ENCODE results near the gene CHTF18.
"Not testable (repeated sequence)": the region's sequence is repeated elsewhere in the genome, so short reads cannot be mapped to it uniquely, and the experiment has no call there.

The CHTF18 gene

GRCh38 chr16:760545-761343 is 27.7 kb upstream of the CHTF18 start, which contains the start of gene MSLN:
Gene MSLN, plus strand, starts transcription at chr16:760734. Its CDS starts 1,947 bp downstream, at chr16:762681.
- DNase-seq: no peak

GRCh38 chr16:761625-762513 is 26.6 kb upstream of the CHTF18 start:
- DNase-seq: no peak

GRCh38 chr16:762595-763268 is 25.7 kb upstream of the CHTF18 start:
- DNase-seq: no peak

- no peak for DNase-seq
Measured at GRCh38 chr16:763369-764183, 24.8 kb upstream of the CHTF18 start.

GRCh38 chr16:764184-764750 is 24.2 kb upstream of the CHTF18 start:
- no peak for DNase-seq

- no peak for DNase-seq
Measured at GRCh38 chr16:764848-765487, 23.5 kb upstream of the CHTF18 start.

GRCh38 chr16:765488-765865 is 22.9 kb upstream of the CHTF18 start:
- DNase-seq: no peak

GRCh38 chr16:766008-766819 is 22.2 kb upstream of the CHTF18 start:
- no peak for DNase-seq

- no peak for DNase-seq
Measured at GRCh38 chr16:766820-767640, 21.4 kb upstream of the CHTF18 start.

GRCh38 chr16:767743-768235 is 20.6 kb upstream of the CHTF18 start:
- no peak for DNase-seq

GRCh38 chr16:768428-768827 is 20.0 kb upstream of the CHTF18 start:
- no peak for DNase-seq

- no peak for DNase-seq
Measured at GRCh38 chr16:769184-769784, 19.1 kb upstream of the CHTF18 start.

- DNase-seq: no peak
Measured at GRCh38 chr16:769934-770333, 18.5 kb upstream of the CHTF18 start.

GRCh38 chr16:770411-770810 is 18.0 kb upstream of the CHTF18 start:
- no peak for DNase-seq

- DNase-seq: no peak
Measured at GRCh38 chr16:772959-773358, 15.5 kb upstream of the CHTF18 start.

- DNase-seq: no peak
Measured at GRCh38 chr16:774086-775001, 14.1 kb upstream of the CHTF18 start.

- no peak for DNase-seq
Measured at GRCh38 chr16:775236-775796, 13.1 kb upstream of the CHTF18 start.

- DNase-seq: not testable (repeated sequence)
Measured at GRCh38 chr16:776298-776697, 12.1 kb upstream of the CHTF18 start.

Measured in NCI-H1417 treated with DMSO at 0.1 percent for 48 hours (cell line).